Measurements from ENCODE around the gene NME4.

The NME4 gene

DNA sequence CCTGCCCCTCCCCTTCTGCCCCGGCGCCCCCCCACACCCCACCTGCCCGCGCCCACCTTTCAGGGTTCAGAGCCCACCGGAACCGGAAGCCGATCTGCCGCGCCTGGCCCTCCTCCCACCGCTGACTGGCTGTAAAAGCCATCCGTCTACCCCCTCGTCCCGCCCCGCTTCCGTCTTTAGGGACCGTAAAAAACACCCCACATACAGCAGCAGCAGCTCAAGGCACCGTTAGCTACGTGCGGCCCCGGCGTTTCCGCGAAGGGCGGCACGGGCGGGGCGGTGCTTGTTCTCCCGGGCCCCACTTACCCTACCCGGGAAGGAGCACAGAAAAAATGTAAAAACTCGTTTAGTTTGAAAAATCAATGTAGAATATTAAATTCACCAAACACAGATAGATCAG, 26.6 kb upstream of the NME4 start, which contains the start of gene MRPL28:
Gene MRPL28, minus strand, starts transcription at position 96 of the 400 bp plus-strand sequence. CDS start 320 bp downstream, outside the sequence.
- TF ChIP-seq, protein P1, sequence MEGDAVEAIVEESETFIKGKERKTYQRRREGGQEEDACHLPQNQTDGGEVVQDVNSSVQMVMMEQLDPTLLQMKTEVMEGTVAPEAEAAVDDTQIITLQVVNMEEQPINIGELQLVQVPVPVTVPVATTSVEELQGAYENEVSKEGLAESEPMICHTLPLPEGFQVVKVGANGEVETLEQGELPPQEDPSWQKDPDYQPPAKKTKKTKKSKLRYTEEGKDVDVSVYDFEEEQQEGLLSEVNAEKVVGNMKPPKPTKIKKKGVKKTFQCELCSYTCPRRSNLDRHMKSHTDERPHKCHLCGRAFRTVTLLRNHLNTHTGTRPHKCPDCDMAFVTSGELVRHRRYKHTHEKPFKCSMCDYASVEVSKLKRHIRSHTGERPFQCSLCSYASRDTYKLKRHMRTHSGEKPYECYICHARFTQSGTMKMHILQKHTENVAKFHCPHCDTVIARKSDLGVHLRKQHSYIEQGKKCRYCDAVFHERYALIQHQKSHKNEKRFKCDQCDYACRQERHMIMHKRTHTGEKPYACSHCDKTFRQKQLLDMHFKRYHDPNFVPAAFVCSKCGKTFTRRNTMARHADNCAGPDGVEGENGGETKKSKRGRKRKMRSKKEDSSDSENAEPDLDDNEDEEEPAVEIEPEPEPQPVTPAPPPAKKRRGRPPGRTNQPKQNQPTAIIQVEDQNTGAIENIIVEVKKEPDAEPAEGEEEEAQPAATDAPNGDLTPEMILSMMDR (IDR thresholded peaks at IDR 0.05; ENCODE audit: low read depth, low read length), result no peak
- H3K4me3 ChIP-seq (ENCODE audit: low read depth, low read length), result peak within 1 kb of the TSS; percentile 40

DNA sequence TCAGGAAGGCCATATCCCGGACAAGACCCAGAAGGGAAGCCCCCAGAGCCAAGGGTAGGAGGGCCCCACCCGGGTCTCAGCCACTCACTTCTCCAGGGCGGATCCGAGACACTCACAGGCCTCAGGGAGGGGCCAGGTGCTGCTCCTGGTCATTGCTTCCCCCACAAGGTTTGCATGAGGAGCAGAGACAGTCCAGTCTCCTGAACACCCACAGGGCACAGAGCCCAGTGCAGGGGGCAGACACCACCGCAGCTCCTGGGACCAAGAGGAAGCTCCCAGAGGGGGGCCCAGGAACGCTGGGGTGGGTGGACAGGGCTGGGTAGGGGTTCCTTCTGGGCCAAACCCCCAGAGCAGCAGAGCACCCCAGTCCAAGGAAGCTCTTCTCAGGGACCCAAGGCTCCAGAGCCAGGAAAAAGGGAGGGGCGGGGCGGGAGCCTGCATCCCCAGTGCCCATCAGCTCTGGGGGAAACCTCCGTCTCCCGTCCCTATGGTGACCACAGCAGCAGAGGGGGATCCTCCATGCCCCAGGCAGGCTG, 26.0 kb upstream of the NME4 start:
- H3K4me3 ChIP-seq (ENCODE audit: low read depth, low read length), result no peak overlapping the region; the same call in 1 of the 2 replicates
- TF ChIP-seq, protein P1 (IDR thresholded peaks at IDR 0.05; ENCODE audit: low read depth, low read length), result no peak

DNA sequence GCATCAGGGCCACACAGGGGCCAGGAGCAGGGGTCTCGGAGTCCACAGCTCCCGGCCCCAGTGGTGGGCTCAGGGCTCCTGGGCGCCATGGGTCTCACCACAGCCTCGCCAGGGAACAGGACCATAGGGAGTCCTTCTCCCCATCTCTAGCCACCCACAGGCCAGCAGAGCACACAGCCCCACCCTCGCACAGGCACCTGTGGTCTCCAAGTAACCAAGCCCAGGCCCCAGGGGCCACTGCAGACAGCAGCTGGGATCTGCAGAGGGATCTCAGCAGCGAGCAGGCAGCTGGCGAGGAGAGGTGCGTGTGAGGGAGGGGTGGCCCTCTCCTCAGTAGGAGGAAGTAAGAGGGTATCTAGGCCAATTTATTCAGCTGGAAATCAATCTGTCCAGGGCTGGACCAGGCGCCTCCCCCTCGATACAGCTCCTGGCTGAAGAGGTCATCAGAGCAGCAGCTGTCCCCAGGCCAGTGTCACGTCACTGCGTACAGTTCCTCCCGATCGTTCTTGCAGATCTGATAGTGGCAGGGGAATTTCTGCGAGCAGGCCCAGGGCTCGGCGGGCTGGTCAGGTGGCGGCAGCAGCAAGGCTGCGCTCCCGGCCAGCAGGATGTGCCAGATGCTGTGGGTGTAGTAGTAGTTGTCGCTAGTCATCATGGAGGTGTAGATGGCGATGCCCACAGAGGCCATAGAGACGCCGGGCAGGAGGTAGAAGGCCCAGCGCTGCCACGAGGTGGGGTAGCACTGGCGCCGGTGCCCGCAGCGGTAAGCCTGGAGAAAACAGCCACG, 25.3 kb upstream of the NME4 start:
- TF ChIP-seq, protein P1 (IDR thresholded peaks at IDR 0.05; ENCODE audit: low read depth, low read length), result no peak
- no peak overlapping the region for H3K4me3 ChIP-seq (ENCODE audit: low read depth, low read length)

DNA sequence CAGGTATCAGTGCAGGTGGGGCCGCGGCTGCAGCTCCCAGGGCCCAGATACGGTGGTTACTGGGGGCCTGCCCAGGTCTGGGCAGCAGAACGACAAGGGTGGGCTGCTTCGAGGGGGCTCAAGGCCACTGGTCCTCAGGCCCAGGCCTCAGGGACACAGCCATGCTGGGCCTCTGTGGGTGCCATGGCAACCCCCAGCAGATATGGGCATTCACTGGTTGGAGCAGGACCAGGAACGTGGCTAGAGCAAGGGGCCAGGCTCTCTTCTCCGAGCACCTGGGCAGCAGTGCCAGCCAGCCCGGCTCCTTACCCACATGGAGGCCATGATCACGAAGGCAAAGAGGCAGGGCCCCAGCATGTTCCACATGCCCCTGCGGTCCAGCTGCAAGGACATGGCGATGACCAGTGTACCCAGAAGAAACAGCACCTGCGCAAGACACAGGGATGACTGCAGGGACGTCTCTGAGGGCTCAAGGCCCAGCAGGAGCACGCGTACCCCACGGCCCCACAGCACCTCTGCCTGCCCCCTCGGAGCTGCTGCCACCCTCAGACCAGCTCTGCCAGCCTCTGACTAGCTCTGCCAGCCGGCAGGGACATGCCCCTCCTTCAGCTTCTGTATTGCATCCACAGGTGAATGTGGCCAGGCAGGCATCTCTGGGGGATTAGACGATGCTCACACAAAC, 24.6 kb upstream of the NME4 start:
- TF ChIP-seq, protein P1 (IDR thresholded peaks at IDR 0.05; ENCODE audit: low read depth, low read length), result no peak
- H3K4me3 ChIP-seq (ENCODE audit: low read depth, low read length), result no peak overlapping the region

DNA sequence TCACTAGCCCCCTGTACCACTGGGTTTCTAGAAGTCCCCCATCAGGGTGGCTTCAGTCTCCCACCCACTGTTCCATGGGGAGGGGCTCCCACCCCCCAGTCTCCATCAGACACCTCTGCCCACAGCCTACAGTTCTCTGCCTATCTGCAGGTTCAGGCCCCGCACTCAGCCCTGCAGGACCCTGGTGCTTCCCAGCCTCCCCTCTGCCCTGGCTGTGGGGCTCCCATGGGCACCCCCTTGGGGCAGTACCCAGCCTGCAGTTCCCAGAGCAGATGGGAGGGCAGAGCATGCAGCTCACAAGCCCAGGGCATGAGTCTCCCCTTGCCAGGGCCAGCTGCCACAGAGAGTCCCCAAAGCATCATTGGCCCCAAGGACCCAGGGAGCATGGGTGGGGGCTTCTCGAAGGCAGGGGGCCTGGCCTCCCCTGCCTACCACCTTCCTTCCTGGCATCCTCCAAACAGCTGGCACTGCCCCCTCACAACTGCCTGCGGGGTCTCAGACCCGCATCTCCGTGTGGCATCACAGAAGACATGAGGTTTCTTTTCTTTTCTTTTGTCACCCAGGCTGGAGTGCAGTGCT, 23.9 kb upstream of the NME4 start:
- TF ChIP-seq, protein P1 (IDR thresholded peaks at IDR 0.05; ENCODE audit: low read depth, low read length), result no peak

DNA sequence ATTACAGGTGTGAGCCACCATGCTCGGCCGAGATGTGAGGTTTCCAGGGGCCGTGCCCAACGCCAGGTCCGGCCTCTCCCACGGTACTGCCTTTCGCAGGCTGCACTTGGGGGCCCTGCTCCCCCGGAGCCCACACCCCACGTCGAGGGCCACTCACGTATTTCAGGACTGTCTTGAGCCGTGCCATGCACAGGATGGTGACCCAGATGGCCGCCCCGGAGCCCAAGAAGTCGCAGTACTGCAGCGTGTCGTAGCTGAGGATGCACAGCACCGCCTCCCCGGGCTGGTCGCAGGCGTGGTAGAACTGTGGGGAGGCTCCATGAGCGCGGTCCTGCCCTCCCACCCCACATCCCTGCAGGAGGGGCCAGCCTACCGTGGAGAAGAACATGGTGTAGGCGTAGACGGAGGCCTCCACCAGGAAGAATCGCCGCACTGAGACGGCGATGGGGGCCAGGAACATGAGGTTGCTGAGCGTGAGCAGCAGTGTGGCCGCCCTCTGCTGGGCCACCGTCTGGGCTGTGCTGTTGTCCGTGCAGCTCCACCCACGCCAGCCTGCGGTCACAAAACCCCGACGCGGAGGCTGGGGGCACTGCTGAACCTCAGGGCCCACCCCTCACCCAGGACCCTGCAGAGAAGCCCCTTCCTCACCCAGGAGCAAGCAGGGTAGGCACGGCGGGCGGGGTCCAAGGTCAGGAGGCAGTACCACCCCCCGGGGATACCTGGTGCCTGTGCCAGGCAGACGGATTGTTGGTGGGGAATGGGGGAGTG, 23.0 kb upstream of the NME4 start:
- H3K4me3 ChIP-seq (ENCODE audit: low read depth, low read length), result no peak overlapping the region
- TF ChIP-seq, protein P1 (IDR thresholded peaks at IDR 0.05; ENCODE audit: low read depth, low read length), result no peak

More for the DNA sequence above, 23.9 kb upstream of the NME4 start:
- no peak overlapping the region for H3K4me3 ChIP-seq (ENCODE audit: low read depth, low read length)

All from WI38 (cell line).